ENCODE measurements around the gene HCN1. TPM values are rescaled to one million over a fixed set of nuclear protein-coding genes. Genes with fewer than 3 reads are reported as not detected.
"Not testable (repeated sequence)": the region's sequence is repeated elsewhere in the genome, so short reads cannot be mapped to it uniquely, and the experiment has no call there.

HCN1 gene
- total and polyA plus RNA-seq, 2 of the 4 experiments (the other 2 are of a cell fraction), result not detected

GRCh38 chr5:45454114-45454513 lies 242.1 kb downstream of the HCN1 start:
- H2AFZ ChIP-seq (replicated peaks; ENCODE audit: low read length, poor library complexity), result no peak overlapping the region
- H3K14ac ChIP-seq (replicated peaks; ENCODE audit: low read depth, low read length), result no peak overlapping the region
- no peak overlapping the region for H3K4me2 ChIP-seq (ENCODE audit: low read depth, low read length)
- H3K27ac ChIP-seq (ENCODE audit: insufficient read depth, low read length), result no peak overlapping the region
- no peaks in the 10 kb centered on the region for H3K36me3 ChIP-seq (ENCODE audit: control insufficient read depth, insufficient read depth, low read length)
- no peaks in the 10 kb centered on the region for H3K9me1 ChIP-seq (ENCODE audit: insufficient read depth, low read length)
- no peak overlapping the region for H3K56ac ChIP-seq (ENCODE audit: extremely low read depth, insufficient read depth, low read length)
- no peak overlapping the region for H2BK5ac ChIP-seq (ENCODE audit: low read depth, low read length, poor library complexity, severe bottlenecking)
- H4K5ac ChIP-seq (ENCODE audit: low read depth, low read length), result no peak overlapping the region
- dilution Hi-C loops (cut with HindIII; ENCODE audit: low sequenced_read_pairs, unreplicated experiment) (no loop called here), in situ Hi-C loops (cut with MboI; ENCODE audit: low sequenced_read_pairs) (no loop called here), intact Hi-C loops (cut with micrococcal nuclease) (no loop called here)
- no CpG with 5 or more reads among the region's 4 CpGs for WGBS, 2 experiments (ENCODE audit: extremely low coverage in 2 of 2, insufficient read length in 1 of 2)
- no TSS peak for BruUV-seq (replicated peaks)
- peaks cover 4% of the 10 kb centered on the region; the same call in 1 of the 2 replicates for H3K9me3 ChIP-seq (ENCODE audit: control insufficient read depth, insufficient read depth, low read length)
- no peaks in the 10 kb centered on the region for H3K27me3 ChIP-seq (ENCODE audit: control insufficient read depth, insufficient read depth, low read length)
- H3K4me3 ChIP-seq (ENCODE audit: insufficient read depth, low read depth, low read length), result no peak overlapping the region
- H4K91ac ChIP-seq (ENCODE audit: insufficient read depth, low read depth, low read length), result no peak overlapping the region
- ChIA-PET CTCF (no interaction called here), POLR2A (ENCODE audit: unreplicated experiment) (no interaction called here)
- no peak overlapping the region for H2BK20ac ChIP-seq (ENCODE audit: low read depth, low read length)
- TF ChIP-seq ELK1 (IDR thresholded peaks at IDR 0.05; ENCODE audit: borderline replicate concordance, low read depth, low read length) (no peak), RFX5 (IDR thresholded peaks at IDR 0.05; ENCODE audit: low read depth, low read length) (peak; percentile 93)
- no peak overlapping the region for H3K18ac ChIP-seq (ENCODE audit: low read depth, low read length)
- peak; percentile 20 for DNase-seq
- no peak overlapping the region for H2BK120ac ChIP-seq (ENCODE audit: low read depth, low read length)
- H4K8ac ChIP-seq (ENCODE audit: low read depth in 2 of 2, low read length in 2 of 2), result no peak overlapping the region
- H3K23ac ChIP-seq (ENCODE audit: low read depth, low read length), result no peak overlapping the region
- H3K4me1 ChIP-seq (ENCODE audit: control insufficient read depth, insufficient read depth, low read length), result no peaks in the 10 kb centered on the region
- no peak overlapping the region for H2BK15ac ChIP-seq (ENCODE audit: low read depth, low read length)
- H3K4ac ChIP-seq (ENCODE audit: low read depth, low read length), result no peak overlapping the region
- H3K79me1 ChIP-seq (ENCODE audit: low read depth in 1 of 2, low read length in 2 of 2), result no peaks in the 10 kb centered on the region
- no peaks in the 10 kb centered on the region for H4K20me1 ChIP-seq (ENCODE audit: insufficient read depth, low read length)
- no peak overlapping the region for H3K9ac ChIP-seq (ENCODE audit: low read depth, low read length)
- no peak overlapping the region for H2AK9ac ChIP-seq (replicated peaks; ENCODE audit: low read depth, low read length, poor library complexity)
- H2AK5ac ChIP-seq (ENCODE audit: low read depth, low read length), result no peak overlapping the region
- no peak; the same call in 1 of the 2 replicates for ATAC-seq (ENCODE audit: low read depth)

- H3K27ac ChIP-seq (ENCODE audit: insufficient read depth, low read length); H3K36me3 ChIP-seq (ENCODE audit: control insufficient read depth, insufficient read depth, low read length); H3K23ac ChIP-seq (ENCODE audit: low read depth, low read length); ATAC-seq (ENCODE audit: low read depth); H3K4me3 ChIP-seq (ENCODE audit: insufficient read depth, low read depth, low read length); H3K27me3 ChIP-seq (ENCODE audit: control insufficient read depth, insufficient read depth, low read length); dilution Hi-C loops (cut with HindIII; ENCODE audit: low sequenced_read_pairs, unreplicated experiment); H2BK15ac ChIP-seq (ENCODE audit: low read depth, low read length); H2AK5ac ChIP-seq (ENCODE audit: low read depth, low read length); H4K20me1 ChIP-seq (ENCODE audit: insufficient read depth, low read length); H2BK120ac ChIP-seq (ENCODE audit: low read depth, low read length); intact Hi-C loops (cut with micrococcal nuclease); H2BK5ac ChIP-seq (ENCODE audit: low read depth, low read length, poor library complexity, severe bottlenecking); DNase-seq; H3K4ac ChIP-seq (ENCODE audit: low read depth, low read length); H3K4me2 ChIP-seq (ENCODE audit: low read depth, low read length); H3K79me1 ChIP-seq (ENCODE audit: low read depth in 1 of 2, low read length in 2 of 2); H4K5ac ChIP-seq (ENCODE audit: low read depth, low read length); H3K9ac ChIP-seq (ENCODE audit: low read depth, low read length); BruUV-seq (replicated peaks); H3K56ac ChIP-seq (ENCODE audit: extremely low read depth, insufficient read depth, low read length); H3K9me1 ChIP-seq (ENCODE audit: insufficient read depth, low read length); H3K4me1 ChIP-seq (ENCODE audit: control insufficient read depth, insufficient read depth, low read length); H2AK9ac ChIP-seq (replicated peaks; ENCODE audit: low read depth, low read length, poor library complexity); H3K18ac ChIP-seq (ENCODE audit: low read depth, low read length); H3K9me3 ChIP-seq (ENCODE audit: control insufficient read depth, insufficient read depth, low read length); H3K14ac ChIP-seq (replicated peaks; ENCODE audit: low read depth, low read length); H4K8ac ChIP-seq (ENCODE audit: low read depth in 2 of 2, low read length in 2 of 2); H2BK20ac ChIP-seq (ENCODE audit: low read depth, low read length); POLR2A ChIA-PET (ENCODE audit: unreplicated experiment); H4K91ac ChIP-seq (ENCODE audit: insufficient read depth, low read depth, low read length); H2AFZ ChIP-seq (replicated peaks; ENCODE audit: low read length, poor library complexity); CTCF ChIA-PET; in situ Hi-C loops (cut with MboI; ENCODE audit: low sequenced_read_pairs): not testable (repeated sequence)
- WGBS, 2 experiments (ENCODE audit: extremely low coverage in 2 of 2, insufficient read length in 1 of 2), result 80% methylated on average over 1 of the region's 15 CpGs; no CpG with 5 or more reads in 1 of the 2 experiments
Observed at GRCh38 chr5:45444856-45445255, 251.3 kb downstream of the HCN1 start.

Data from IMR-90 (cell line).